ENCODE measurements around the gene TCERG1. TPM values are rescaled to one million over a fixed set of nuclear protein-coding genes. Genes with fewer than 3 reads are reported as not detected.

The TCERG1 gene
- total RNA-seq, 1 donor from 2014 or later: 46.3 TPM

DNA sequence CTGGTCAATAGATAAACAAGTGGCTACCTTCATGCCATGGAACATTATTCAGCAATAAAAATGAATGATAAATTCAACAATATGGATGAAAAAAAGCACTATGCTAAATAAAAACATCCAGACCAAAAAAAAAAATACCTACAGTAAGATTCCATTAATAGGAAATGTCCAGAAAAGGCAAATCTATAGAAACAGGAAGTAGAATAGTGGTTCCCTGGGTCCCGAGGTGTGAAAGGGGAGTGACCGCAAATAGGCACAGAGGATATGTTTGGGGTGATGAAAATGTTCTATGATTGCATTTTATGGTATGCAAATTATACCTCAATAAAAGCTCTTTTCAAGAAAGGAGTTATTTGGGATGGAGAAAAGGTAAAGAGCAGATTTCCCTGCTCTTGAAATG lies 72.4 kb downstream of the TCERG1 start:
- Histone ChIP-seq H3K9me3 (no peaks in the 10 kb centered on the region), H3K36me3 (no peaks in the 10 kb centered on the region), H3K4me3 (no peak overlapping the region), H3K27me3 (no peaks in the 10 kb centered on the region), H3K27ac (no peak overlapping the region), H3K4me1 (no peaks in the 10 kb centered on the region)
- intact Hi-C loops (cut with DNase I): no loop called here
- TF ChIP-seq, protein P1, sequence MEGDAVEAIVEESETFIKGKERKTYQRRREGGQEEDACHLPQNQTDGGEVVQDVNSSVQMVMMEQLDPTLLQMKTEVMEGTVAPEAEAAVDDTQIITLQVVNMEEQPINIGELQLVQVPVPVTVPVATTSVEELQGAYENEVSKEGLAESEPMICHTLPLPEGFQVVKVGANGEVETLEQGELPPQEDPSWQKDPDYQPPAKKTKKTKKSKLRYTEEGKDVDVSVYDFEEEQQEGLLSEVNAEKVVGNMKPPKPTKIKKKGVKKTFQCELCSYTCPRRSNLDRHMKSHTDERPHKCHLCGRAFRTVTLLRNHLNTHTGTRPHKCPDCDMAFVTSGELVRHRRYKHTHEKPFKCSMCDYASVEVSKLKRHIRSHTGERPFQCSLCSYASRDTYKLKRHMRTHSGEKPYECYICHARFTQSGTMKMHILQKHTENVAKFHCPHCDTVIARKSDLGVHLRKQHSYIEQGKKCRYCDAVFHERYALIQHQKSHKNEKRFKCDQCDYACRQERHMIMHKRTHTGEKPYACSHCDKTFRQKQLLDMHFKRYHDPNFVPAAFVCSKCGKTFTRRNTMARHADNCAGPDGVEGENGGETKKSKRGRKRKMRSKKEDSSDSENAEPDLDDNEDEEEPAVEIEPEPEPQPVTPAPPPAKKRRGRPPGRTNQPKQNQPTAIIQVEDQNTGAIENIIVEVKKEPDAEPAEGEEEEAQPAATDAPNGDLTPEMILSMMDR (IDR thresholded peaks at IDR 0.05): no peak
- DNase-seq: no peak
- ATAC-seq: no peak

GRCh38 chr5:146520731-146521130 lies 73.6 kb downstream of the TCERG1 start:
- H3K9me3 ChIP-seq: no peaks in the 10 kb centered on the region
- no peaks in the 10 kb centered on the region for H3K36me3 ChIP-seq
- intact Hi-C loops (cut with DNase I): no loop called here
- TF ChIP-seq, protein P1 (IDR thresholded peaks at IDR 0.05): no peak
- H3K4me3 ChIP-seq: no peak overlapping the region
- ATAC-seq: no peak
- no peaks in the 10 kb centered on the region for H3K4me1 ChIP-seq
- no peaks in the 10 kb centered on the region for H3K27me3 ChIP-seq
- H3K27ac ChIP-seq: no peak overlapping the region
- no peak for DNase-seq

DNA sequence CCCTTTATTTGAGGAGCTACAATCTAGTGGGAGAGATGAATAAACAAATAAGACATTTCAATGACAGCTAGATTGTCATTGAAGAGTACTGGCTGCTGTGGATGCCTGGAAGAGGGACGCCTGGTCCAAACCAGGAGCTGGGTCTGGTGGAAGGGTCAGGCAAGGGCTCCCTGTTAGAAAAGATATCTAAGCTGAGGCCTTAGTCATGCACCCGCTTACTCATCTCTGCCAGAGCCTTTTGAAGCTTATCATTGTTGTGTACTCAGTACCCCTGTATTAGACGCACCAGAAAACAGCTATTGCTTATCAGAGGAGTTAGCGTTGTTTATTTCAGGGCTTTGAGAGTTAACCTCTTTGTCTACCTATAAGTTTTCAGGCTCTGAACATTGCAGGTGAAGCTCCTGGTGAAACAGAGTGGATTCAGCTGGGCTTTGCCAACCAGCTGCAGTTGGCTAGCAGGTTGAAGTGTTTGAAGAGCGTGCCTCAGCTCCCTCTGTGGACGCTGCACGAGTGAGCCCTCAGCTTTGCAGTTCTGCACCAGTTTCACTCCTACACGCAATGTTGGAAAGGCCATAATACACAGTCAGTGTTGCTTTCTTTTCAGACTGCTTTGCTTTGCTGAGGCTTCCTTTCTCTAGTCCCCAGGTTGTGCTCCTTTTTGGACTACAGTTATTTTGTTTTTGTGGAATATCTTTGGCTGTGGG lies 74.4 kb downstream of the TCERG1 start:
- ATAC-seq: no peak
- Histone ChIP-seq H3K9me3 (no peaks in the 10 kb centered on the region), H3K4me3 (no peak overlapping the region), H3K4me1 (no peaks in the 10 kb centered on the region), H3K27ac (no peak overlapping the region), H3K36me3 (no peaks in the 10 kb centered on the region), H3K27me3 (no peaks in the 10 kb centered on the region)
- intact Hi-C loops (cut with DNase I): no loop called here
- no peak for DNase-seq
- TF ChIP-seq, protein P1 (IDR thresholded peaks at IDR 0.05): no peak

GRCh38 chr5:146523698-146524097 lies 76.6 kb downstream of the TCERG1 start:
- Histone ChIP-seq H3K27me3 (no peaks in the 10 kb centered on the region), H3K27ac (no peak overlapping the region), H3K4me3 (no peak overlapping the region), H3K36me3 (no peaks in the 10 kb centered on the region), H3K4me1 (no peaks in the 10 kb centered on the region), H3K9me3 (no peaks in the 10 kb centered on the region)
- intact Hi-C loops (cut with DNase I): no loop called here
- DNase-seq (no peak), ATAC-seq (no peak)
- TF ChIP-seq, protein P1 (IDR thresholded peaks at IDR 0.05): no peak

- intact Hi-C loops (cut with DNase I): no loop called here
- no peak for ATAC-seq
Measured at GRCh38 chr5:146527785-146528184, 80.7 kb downstream of the TCERG1 start.

More at GRCh38 chr5:146527785-146528184, 80.7 kb downstream of the TCERG1 start:
- Histone ChIP-seq H3K4me3 (no peak overlapping the region), H3K27me3 (no peaks in the 10 kb centered on the region), H3K36me3 (no peaks in the 10 kb centered on the region), H3K27ac (no peak overlapping the region), H3K9me3 (no peaks in the 10 kb centered on the region), H3K4me1 (no peaks in the 10 kb centered on the region)
- DNase-seq: no peak
- TF ChIP-seq, protein P1 (IDR thresholded peaks at IDR 0.05): no peak
